DOHH2 (cell line): ENCODE results near the gene SIX2.

Source experiments
- CTCF ChIP-seq: fragments of 200-600 bp; sonication (generic); IDR thresholded peaks from one replicate; pipeline ENCODE4 v1.5.1; 2014; ENCODE audit warnings: antibody characterized with exemption, mild to moderate bottlenecking, low read depth, low read length; ENCODE audit not compliant: poor library complexity, severe bottlenecking
- EZH2phosphoT487 ChIP-seq: fragments of 200-600 bp; sonication (generic); IDR thresholded peaks from 2 replicates; pipeline ENCODE4 v1.6.1; 2017; ENCODE audit warnings: borderline replicate concordance, mild to moderate bottlenecking, antibody characterized with exemption, low read length, moderate library complexity, mixed read lengths

GRCh38 chr2:44970846-44971450 lies 38.3 kb downstream of the SIX2 start:
- TF ChIP-seq CTCF (no peak), EZH2phosphoT487 (no peak)
